ENCODE measurements around the gene TLR4. TPM values are rescaled to one million over a fixed set of nuclear protein-coding genes. Genes with fewer than 3 reads are reported as not detected.

The TLR4 gene
- total and polyA plus RNA-seq, 2 of the 4 experiments (the other 2 are of a cell fraction), result under 0.01 TPM; not detected in 1

- no TSS peak for BruUV-seq (replicated peaks)
- H4K5ac ChIP-seq (ENCODE audit: low read depth, low read length), result no peak overlapping the region
- H3K9ac ChIP-seq (ENCODE audit: low read depth, low read length), result no peak overlapping the region
- H2AFZ ChIP-seq (replicated peaks; ENCODE audit: low read length, poor library complexity), result no peak overlapping the region
- DNase-seq (no peak), ATAC-seq (ENCODE audit: low read depth) (no peak)
- intact Hi-C loops (cut with micrococcal nuclease), result no loop called here
- CTCF ChIA-PET, result no interaction called here
- no peak overlapping the region for H4K91ac ChIP-seq (ENCODE audit: insufficient read depth, low read depth, low read length)
- no CpG with 5 or more reads among the region's 7 CpGs for WGBS, 2 experiments (ENCODE audit: extremely low coverage in 2 of 2, insufficient read length in 1 of 2)
- in situ Hi-C loops (cut with MboI; ENCODE audit: low sequenced_read_pairs), result no loop called here
- H3K4ac ChIP-seq (ENCODE audit: low read depth, low read length), result no peak overlapping the region
- H4K8ac ChIP-seq (ENCODE audit: low read depth in 2 of 2, low read length in 2 of 2), result no peak overlapping the region
- POLR2A ChIA-PET (ENCODE audit: unreplicated experiment), result no interaction called here
- H2BK5ac ChIP-seq (ENCODE audit: low read depth, low read length, poor library complexity, severe bottlenecking), result no peak overlapping the region
- H3K36me3 ChIP-seq (ENCODE audit: control insufficient read depth, insufficient read depth, low read length), result no peaks in the 10 kb centered on the region
- H3K4me2 ChIP-seq (ENCODE audit: low read depth, low read length), result no peak overlapping the region
- dilution Hi-C loops (cut with HindIII; ENCODE audit: low sequenced_read_pairs, unreplicated experiment), result no loop called here
- no peak overlapping the region for H2BK120ac ChIP-seq (ENCODE audit: low read depth, low read length)
- no peak overlapping the region for H2AK5ac ChIP-seq (ENCODE audit: low read depth, low read length)
- H2BK15ac ChIP-seq (ENCODE audit: low read depth, low read length), result no peak overlapping the region
- H3K56ac ChIP-seq (ENCODE audit: extremely low read depth, insufficient read depth, low read length), result no peak overlapping the region
- no peaks in the 10 kb centered on the region for H3K27me3 ChIP-seq (ENCODE audit: control insufficient read depth, insufficient read depth, low read length)
- no peaks in the 10 kb centered on the region for H3K79me1 ChIP-seq (ENCODE audit: low read depth in 1 of 2, low read length in 2 of 2)
- no peak overlapping the region for H3K4me3 ChIP-seq (ENCODE audit: insufficient read depth, low read depth, low read length)
- H3K14ac ChIP-seq (replicated peaks; ENCODE audit: low read depth, low read length), result no peak overlapping the region
- no peak overlapping the region for H3K18ac ChIP-seq (ENCODE audit: low read depth, low read length)
- H3K27ac ChIP-seq (ENCODE audit: insufficient read depth, low read length), result no peak overlapping the region
- TF ChIP-seq FOS (IDR thresholded peaks at IDR 0.05; ENCODE audit: low read depth, low read length), result no peak
- H4K20me1 ChIP-seq (ENCODE audit: insufficient read depth, low read length), result no peaks in the 10 kb centered on the region
- no peaks in the 10 kb centered on the region for H3K4me1 ChIP-seq (ENCODE audit: control insufficient read depth, insufficient read depth, low read length)
- H3K9me1 ChIP-seq (ENCODE audit: insufficient read depth, low read length), result no peaks in the 10 kb centered on the region
- no peak overlapping the region for H3K23ac ChIP-seq (ENCODE audit: low read depth, low read length)
- H2AK9ac ChIP-seq (replicated peaks; ENCODE audit: low read depth, low read length, poor library complexity), result no peak overlapping the region
- peaks cover 12% of the 10 kb centered on the region for H3K9me3 ChIP-seq (ENCODE audit: control insufficient read depth, insufficient read depth, low read length)
- H2BK20ac ChIP-seq (ENCODE audit: low read depth, low read length), result no peak overlapping the region
Measured at GRCh38 chr9:117719161-117719920, 15.1 kb downstream of the TLR4 start.
